ENCODE results near the gene ABCD1.
"Not testable (repeated sequence)": the region's sequence is repeated elsewhere in the genome, so short reads cannot be mapped to it uniquely, and the experiment has no call there.

DNA sequence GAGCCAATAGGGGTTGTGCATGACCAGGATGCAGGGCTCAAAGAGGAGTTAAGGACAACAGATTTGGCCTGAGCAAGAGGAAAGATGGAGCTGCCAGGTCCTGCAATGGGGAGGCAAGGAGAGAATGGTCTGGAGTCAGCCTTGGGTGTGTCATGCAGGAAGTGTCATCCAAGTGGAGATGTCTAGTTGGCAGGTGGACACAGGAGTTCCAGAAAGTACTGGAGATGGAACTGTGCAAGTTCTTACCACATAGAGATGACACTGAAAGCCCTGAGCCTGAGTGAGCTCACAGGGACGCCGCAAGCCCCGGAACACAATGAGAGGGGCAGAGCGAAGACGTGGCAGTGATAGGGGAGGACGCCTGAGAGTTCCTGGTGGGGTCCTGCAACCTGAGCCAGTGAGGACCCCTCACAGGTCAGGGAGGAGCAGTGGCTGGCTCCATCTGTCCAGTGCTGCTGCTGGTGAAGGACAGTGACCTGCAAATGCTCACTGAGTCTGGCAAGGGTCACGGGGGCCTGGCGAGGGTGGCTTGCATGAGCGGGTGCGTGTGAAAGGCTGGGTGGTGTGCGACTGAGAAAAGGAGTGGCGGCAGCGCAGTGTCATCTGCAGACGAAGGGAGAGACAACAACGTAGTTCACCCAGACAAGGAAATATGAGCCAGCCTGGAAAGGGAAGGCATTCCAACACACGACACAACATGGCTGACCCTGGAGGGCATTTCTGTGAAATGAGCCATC is 27.5 kb upstream of the ABCD1 start:
- TF ChIP-seq CTCF (IDR thresholded peaks at IDR 0.05); POLR2AphosphoS5 (IDR thresholded peaks at IDR 0.05; ENCODE audit: insufficient read depth in 1 of 2, low read depth in 1 of 2); POLR2A (IDR thresholded peaks at IDR 0.05): not testable (repeated sequence)
